ENCODE results near the gene ATP8B1.
"Not testable (repeated sequence)": the region's sequence is repeated elsewhere in the genome, so short reads cannot be mapped to it uniquely, and the experiment has no call there.

Gene ATP8B1

DNA sequence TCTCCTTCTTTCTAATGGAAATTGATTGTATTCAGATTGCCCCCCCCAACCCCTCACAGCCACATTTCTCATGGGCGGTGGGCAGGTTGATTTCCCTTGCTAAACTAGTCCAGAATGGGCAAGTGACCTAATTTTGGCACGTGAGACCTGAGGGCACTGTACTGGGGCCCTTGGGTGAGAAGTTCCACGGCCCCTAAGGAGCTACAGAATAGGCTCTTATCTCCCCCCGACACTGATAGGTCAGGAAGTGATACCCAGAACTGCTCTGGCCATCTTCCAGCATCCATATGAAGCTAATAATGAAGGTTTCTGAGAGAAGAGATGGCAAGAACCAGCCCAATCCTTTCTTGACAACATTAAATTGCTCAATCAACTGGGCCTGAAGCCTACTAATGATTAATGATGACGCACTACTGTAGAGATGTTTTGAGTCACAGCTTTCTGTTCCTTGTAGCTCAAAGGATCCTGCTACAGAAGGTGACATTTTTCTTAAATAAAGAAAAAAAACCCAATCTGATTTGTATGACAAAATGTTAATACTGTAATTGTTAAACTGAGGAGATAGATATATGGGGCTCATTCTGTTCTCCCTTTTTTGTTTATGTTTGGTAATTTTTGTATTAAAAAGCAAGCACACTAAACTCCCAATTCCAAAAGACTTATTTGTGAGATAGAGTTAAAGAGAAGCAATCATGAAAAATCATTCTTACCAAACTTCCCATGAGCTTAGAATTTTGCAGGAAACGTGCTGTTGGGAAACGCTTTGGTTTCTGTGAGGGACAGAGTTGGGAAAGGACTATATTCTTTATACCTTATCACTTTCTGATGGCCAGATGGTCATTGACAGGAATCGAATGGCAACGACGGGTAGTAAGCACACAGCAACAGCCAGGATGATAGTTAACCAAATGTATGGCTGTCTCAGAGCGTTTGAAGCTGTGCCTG, 153.3 kb downstream of the ATP8B1 start:
- intact Hi-C loops (cut with DNase I), result no loop called here
- DNase-seq, result no peak

GRCh38 chr18:57648414-57648813, 154.7 kb downstream of the ATP8B1 start:
- intact Hi-C loops (cut with DNase I), result no loop called here
- DNase-seq, result peak in 4 of 42 donors; percentile 8 to 38 (median 24)

DNA sequence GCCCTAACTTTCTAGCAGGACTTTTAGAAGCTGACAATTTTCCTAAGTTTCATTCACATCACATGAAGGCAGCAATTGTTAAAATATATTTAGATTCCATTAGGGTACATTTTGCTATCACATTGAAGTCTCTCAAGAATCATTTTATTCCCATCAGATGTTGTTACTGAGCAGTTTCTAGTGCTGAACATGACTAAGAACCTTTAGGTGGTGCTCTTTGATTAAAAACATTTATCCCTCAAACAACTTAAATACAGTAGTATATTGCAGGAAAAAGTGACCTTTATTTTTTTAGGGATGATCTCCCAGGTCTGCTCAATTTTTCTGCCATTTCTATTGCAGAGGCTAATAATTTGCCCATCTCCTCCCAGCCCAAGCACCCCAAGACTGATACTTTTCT, 158.6 kb downstream of the ATP8B1 start:
- intact Hi-C loops (cut with DNase I), result no loop called here
- no peak for DNase-seq

GRCh38 chr18:57643726-57644125, 159.4 kb downstream of the ATP8B1 start:
- DNase-seq; intact Hi-C loops (cut with DNase I): not testable (repeated sequence)

GRCh38 chr18:57642462-57642861, 160.7 kb downstream of the ATP8B1 start:
- DNase-seq; intact Hi-C loops (cut with DNase I): not testable (repeated sequence)

DNA sequence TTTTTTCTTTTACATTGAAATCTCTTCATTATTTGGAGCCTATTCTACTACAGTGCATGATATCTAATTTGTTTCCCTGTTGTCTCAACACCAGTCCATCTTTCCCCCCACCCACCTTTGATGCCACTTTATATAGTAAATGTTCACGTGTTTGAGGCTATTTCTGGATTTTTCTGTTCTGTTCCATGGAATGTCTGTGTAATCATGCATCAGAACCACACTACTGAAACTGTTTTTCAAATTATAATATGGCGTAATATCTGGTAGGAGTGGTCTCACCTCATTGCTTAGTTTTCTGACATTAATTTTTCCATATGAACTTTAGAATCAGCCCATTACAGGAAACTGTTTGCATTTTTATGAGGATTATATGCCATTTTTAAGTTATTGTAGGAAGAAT, 162.4 kb downstream of the ATP8B1 start:
- intact Hi-C loops (cut with DNase I), result no loop called here

GRCh38 chr18:57640236-57640635, 162.9 kb downstream of the ATP8B1 start:
- intact Hi-C loops (cut with DNase I), result no loop called here
- DNase-seq, result no peak

More for the DNA sequence above, 162.4 kb downstream of the ATP8B1 start:
- no peak for DNase-seq

DNA sequence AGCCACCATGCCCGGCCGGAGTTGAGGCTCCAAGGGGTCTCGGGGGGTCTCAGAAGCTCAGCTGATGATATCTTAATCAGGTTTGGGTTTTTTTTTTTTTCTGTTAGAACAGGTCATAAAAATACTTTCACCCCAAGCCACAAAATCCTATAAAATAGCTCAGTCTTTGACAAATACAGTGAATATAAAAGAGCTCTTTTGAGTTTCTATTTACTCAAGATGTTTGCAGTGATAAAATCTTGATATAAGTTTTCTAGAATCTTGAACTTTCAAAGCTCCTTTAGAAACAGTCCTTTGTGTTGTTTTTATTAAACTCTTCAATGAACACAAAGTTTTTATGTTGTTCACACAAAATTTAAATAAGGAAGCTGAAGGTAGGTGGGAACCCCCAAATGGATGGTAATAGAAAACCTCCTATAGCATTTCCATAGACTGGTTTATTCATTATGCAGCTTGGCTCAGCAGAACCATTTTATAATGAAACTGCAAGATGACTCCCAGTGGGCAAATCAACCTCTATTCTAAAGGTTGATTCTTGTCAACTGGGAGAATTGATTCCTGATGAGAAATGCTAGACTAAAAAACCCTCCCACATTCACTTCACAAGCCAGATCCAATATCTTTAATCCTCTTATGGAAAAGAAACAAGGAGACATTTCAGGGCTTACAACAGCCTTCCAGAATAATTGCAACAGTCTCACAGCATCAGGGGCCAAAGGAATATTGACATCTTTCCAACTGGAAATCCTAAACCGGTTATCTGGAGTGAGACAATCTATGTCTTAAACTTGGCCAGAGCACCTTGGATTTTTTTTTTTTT, 167.9 kb downstream of the ATP8B1 start:
- DNase-seq, result no peak
- intact Hi-C loops (cut with DNase I), result no loop called here

GRCh38 chr18:57631697-57632096, 171.4 kb downstream of the ATP8B1 start:
- intact Hi-C loops (cut with DNase I), result loop anchor here (5.0 kb wide), 1 partner anchor 411 kb away; the partner anchor contains the start of gene NEDD4L
- DNase-seq, result no peak

GRCh38 chr18:57630754-57631595, 172.1 kb downstream of the ATP8B1 start:
- intact Hi-C loops (cut with DNase I), result loop anchor here (1.0 to 5.0 kb wide), 2 partner anchors 10 to 411 kb away; partner anchors contain the start of genes NARS1 and NEDD4L
- no peak for DNase-seq

DNA sequence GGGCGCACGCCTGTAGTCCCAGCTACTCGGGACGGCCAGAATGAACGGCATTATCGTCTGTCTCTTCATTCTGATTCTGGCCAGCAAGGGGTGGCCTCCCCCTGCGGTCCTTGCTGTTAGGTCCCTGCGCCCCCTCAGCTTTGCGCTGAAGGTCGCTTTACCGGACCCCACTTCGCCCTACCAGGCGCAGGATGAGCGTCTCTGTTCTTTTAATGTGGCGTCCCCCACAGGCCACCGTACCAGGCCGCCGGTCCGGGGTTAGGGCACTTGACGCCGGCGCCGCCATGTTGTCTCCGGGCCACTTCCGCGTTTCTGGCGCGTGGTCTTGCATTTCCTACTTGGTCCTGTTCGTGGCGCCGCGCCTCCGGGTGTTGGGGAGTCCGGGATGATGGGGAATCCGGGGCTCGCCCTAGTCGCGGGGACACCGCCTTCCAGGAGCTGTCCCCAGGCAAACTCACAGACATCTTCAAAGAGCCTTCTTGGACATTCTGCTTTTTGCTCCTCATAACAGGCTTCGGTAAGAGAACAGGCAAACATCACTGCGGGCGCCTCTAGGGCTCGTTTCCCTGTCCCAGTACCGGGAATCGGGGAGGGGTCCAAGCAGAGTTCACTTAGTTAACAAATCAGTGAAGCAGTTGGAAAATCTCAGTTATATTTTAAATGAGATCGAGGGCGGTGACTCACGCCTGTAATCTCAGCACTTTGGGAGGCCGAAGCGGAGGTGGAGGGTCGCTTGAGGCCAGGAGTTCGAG, 172.9 kb downstream of the ATP8B1 start:
- intact Hi-C loops (cut with DNase I), result loop anchor here (1.0 to 5.0 kb wide), 2 partner anchors 9 to 412 kb away; partner anchors contain the start of genes NARS1 and NEDD4L

DNA sequence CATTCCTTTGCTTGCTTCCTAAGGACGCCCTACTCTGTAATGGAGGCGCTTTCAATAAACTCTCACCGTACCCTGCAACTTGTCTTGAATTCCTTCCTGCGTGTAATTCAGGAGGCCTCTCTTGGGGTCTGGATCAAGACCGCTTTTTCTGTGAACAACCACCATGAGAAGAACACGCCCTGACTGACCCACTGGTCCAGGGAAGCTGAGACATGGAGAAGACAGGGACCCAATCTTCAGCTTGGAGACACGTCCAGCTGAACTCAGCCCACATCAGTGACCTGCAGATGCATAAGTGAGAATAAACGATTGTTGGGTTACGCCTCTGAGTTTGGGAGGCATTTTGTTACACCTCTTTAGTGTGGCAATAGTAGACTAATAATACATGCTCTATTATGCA, 173.7 kb downstream of the ATP8B1 start:
- intact Hi-C loops (cut with DNase I), result no loop called here
- no peak for DNase-seq

More for the DNA sequence above, 172.9 kb downstream of the ATP8B1 start:
- peak; percentile 93 to 99 (median 97) for DNase-seq

DNA sequence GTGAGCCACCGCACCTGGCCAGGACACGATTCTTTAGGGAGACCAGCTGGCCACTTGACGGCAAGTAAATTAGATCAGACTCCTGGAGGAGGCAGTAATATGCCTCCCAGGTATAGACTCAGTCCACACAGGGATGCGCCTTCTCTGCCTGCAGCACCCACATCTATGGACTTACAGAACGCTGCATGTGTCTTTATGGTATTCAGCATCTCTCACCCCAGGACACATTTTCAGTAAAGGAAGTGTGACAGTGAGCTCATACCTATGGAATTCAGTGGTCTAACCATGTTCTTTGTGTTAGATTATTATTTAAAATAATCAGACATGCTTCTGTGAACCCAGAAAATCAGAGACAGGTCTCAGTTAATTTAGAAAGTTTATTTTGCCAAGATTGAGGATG, 175.6 kb downstream of the ATP8B1 start:
- DNase-seq, result no peak
- intact Hi-C loops (cut with DNase I), result no loop called here

- no peak for DNase-seq
- intact Hi-C loops (cut with DNase I), result no loop called here
Observed at GRCh38 chr18:57624988-57625387, 178.1 kb downstream of the ATP8B1 start.

DNA sequence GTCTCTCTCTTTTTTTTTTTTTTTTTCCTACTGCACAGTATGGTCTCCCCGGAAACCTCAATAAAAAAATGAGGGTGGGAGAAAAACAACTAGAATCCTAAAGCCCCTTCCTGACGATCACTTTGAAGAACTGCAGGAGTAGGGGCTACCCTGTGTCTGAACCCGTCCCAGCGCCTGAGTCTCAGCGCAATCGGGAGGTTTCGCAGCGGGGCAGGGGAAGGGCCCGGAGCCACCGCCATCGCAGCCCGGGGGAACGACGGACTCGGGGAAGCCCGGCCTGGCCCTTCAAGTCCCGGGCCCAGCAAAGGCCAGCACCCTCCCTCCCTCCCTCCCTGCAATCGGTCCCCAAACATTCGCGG, 181.9 kb downstream of the ATP8B1 start:
- peak in 7 of 42 donors; percentile 4 to 49 (median 22) for DNase-seq
- intact Hi-C loops (cut with DNase I), result loop anchor here (1.0 kb wide), 1 partner anchor 9 kb away; no protein-coding TSS in a partner anchor

DNA sequence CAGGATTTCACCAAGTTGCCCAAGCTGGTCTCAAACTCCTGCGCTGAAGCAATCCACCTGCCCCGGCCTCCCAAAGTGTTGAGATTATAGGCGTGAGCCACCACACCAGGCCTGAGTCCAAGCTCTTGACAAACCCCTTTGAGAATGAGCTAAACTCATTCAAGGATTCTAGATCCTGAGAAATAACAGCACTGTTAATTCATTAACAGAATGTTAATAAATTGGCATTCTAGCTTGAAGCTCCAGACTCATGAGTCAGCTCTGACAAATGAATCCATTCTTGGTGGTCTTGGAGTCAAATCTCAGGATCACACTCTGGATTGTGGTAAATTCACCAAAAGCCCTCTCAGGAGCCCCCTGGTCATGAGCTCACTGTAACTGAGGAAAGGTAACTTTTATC, 183.2 kb downstream of the ATP8B1 start:
- intact Hi-C loops (cut with DNase I), result no loop called here
- no peak for DNase-seq

DNA sequence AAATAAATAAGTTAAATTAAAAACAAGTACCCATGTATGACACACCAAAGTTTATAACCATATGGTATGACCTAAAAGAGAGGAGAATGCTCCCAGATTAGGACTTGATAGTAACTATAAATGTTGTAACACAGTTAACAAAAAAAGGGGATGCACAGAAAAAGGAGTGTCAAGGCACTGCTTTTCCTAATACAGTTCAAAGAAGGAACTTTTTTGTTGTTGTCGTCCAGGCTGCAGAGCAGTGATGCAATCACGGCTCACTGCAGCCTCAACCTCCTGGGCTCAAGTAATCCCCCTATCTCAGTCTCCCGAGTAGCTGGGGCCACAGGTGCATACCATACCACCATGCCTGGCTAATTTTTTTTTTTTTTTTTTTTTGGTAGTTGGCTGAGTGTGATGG, 184.2 kb downstream of the ATP8B1 start:
- intact Hi-C loops (cut with DNase I), result no loop called here
- DNase-seq, result no peak

DNA sequence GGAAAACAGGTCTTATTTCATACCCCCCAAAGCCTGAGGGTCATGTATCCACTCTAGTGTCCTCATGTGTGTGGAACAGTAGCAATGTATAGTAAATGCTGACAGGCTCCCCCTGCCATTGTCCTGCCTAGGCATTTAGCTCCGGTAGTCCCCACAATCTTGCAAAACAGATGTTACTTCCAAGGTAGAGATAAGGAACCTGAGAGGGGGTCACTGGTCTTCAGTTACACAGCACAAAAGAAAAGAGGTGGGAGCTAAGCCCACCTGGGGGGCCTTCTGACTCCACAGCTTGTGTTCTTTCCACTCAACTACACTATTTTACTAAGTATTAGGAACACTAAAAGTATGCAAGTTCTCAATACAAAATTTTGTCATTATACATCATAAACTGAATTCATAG, 199.2 kb downstream of the ATP8B1 start:
- intact Hi-C loops (cut with DNase I), result no loop called here
- no peak for DNase-seq

All from head of caudate nucleus (tissue), 42 donors.